Mesendoderm (in vitro differentiated cells): Measurements from ENCODE around the gene DCAF10.

Source experiments
- DNase-seq: peaks from one replicate; pipeline ENCODE4 v3.0.0; 2013
- H2AK5ac ChIP-seq: 2 replicates; pipeline ENCODE4 v1.6.1; 2013; ENCODE audit warnings: low read length, inconsistent platforms
- H2BK120ac ChIP-seq: 2 replicates; pipeline ENCODE4 v1.6.1; 2013; ENCODE audit warnings: low read depth, mild to moderate bottlenecking, low read length, moderate library complexity, mixed read lengths
- H2BK15ac ChIP-seq: replicated peaks from 2 replicates; pipeline ENCODE4 v1.6.1; 2013; ENCODE audit warnings: low read depth, mild to moderate bottlenecking, moderate library complexity
- H2BK5ac ChIP-seq: 2 replicates; pipeline ENCODE4 v1.6.1; 2013; ENCODE audit warnings: low read length, inconsistent platforms
- H3K18ac ChIP-seq: 2 replicates; pipeline ENCODE4 v1.6.1; 2013; ENCODE audit warnings: mild to moderate bottlenecking, low read length, mixed read lengths
- H3K23ac ChIP-seq: one replicate; pipeline ENCODE4 v1.6.1; 2013; ENCODE audit warnings: low read length
- H3K27ac ChIP-seq: 2 replicates; pipeline ENCODE4 v1.5.1; 2013; ENCODE audit warnings: low read depth, mild to moderate bottlenecking, inconsistent platforms, low read length, moderate library complexity
- H3K27me3 ChIP-seq: 2 replicates; pipeline ENCODE4 v1.6.1; 2013; ENCODE audit warnings: low read length, control low read depth, mild to moderate bottlenecking, inconsistent platforms; ENCODE audit not compliant: insufficient read depth, poor library complexity
- H3K36me3 ChIP-seq: 2 replicates; pipeline ENCODE4 v1.6.1; 2013; ENCODE audit warnings: low read length, inconsistent platforms; ENCODE audit not compliant: control insufficient read depth, insufficient read depth
- H3K4ac ChIP-seq: one replicate; pipeline ENCODE4 v1.6.1; 2013; ENCODE audit warnings: low read depth, mild to moderate bottlenecking, low read length, moderate library complexity
- H3K4me1 ChIP-seq: 2 replicates; pipeline ENCODE4 v1.6.1; 2013; ENCODE audit warnings: low read depth, low read length, inconsistent platforms; ENCODE audit not compliant: control insufficient read depth
- H3K4me2 ChIP-seq: 2 replicates; pipeline ENCODE4 v1.6.1; 2013; ENCODE audit warnings: low read length
- H3K4me3 ChIP-seq: 2 replicates; pipeline ENCODE4 v1.5.1; 2013; ENCODE audit warnings: mild to moderate bottlenecking, low read length
- H3K56ac ChIP-seq: one replicate; pipeline ENCODE4 v1.6.1; 2013; ENCODE audit warnings: low read length
- H3K79me1 ChIP-seq: 2 replicates; pipeline ENCODE4 v1.6.1; 2013; ENCODE audit warnings: low read length, inconsistent platforms
- H3K79me2 ChIP-seq: 2 replicates; pipeline ENCODE4 v1.6.1; 2013; ENCODE audit warnings: mild to moderate bottlenecking, low read length; ENCODE audit not compliant: control insufficient read depth, insufficient read depth
- H3K9ac ChIP-seq: 2 replicates; pipeline ENCODE4 v1.6.1; 2013; ENCODE audit warnings: low read length, inconsistent platforms
- H4K5ac ChIP-seq: one replicate; pipeline ENCODE4 v1.6.1; 2013; ENCODE audit warnings: low read length
- H4K8ac ChIP-seq: one replicate; pipeline ENCODE4 v1.6.1; 2013; ENCODE audit warnings: low read depth, mild to moderate bottlenecking, control low read depth, low read length, moderate library complexity
- WGBS: extraction: QIAGEN DNeasy Blood & Tissue Kit; methylation state at CpG from one replicate; pipeline ENCODE4 v1.1.7; 2013; ENCODE audit warnings: low lambda C conversion rate, missing lambda C conversion rate; ENCODE audit not compliant: insufficient coverage; ENCODE audit errors: extremely low coverage; 5-methylcytosine and 5-hydroxymethylcytosine counted together

DCAF10 gene

GRCh38 chr9:37913480-37914153, 113.0 kb downstream of the DCAF10 start:
- Histone ChIP-seq H3K27ac (no peak overlapping the region), H2BK15ac (no peak overlapping the region), H3K4ac (no peak overlapping the region), H3K4me1 (no peaks in the 10 kb centered on the region), H3K56ac (no peak overlapping the region), H3K36me3 (peaks cover 3% of the 10 kb centered on the region), H3K18ac (no peak overlapping the region), H4K5ac (no peak overlapping the region), H3K27me3 (no peaks in the 10 kb centered on the region), H2BK120ac (no peak overlapping the region), H3K79me1 (no peaks in the 10 kb centered on the region), H3K79me2 (no peaks in the 10 kb centered on the region), H3K23ac (no peak overlapping the region), H3K4me2 (no peak overlapping the region), H2AK5ac (no peak overlapping the region), H4K8ac (no peak overlapping the region), H3K9ac (no peak overlapping the region), H3K4me3 (no peak overlapping the region), H2BK5ac (no peak overlapping the region)
- peak; percentile 95 for DNase-seq
- WGBS = no CpG with 5 or more reads among the region's 11 CpGs

- no CpG with 5 or more reads among the region's 8 CpGs for WGBS
- no peak overlapping the region for H4K5ac ChIP-seq
- H3K27me3 ChIP-seq = no peaks in the 10 kb centered on the region
- H3K4me2 ChIP-seq = no peak overlapping the region
- H3K4me1 ChIP-seq = no peaks in the 10 kb centered on the region
- DNase-seq = no peak
- no peak overlapping the region for H3K27ac ChIP-seq
- no peak overlapping the region for H3K18ac ChIP-seq
- H3K56ac ChIP-seq = no peak overlapping the region
- no peak overlapping the region for H3K9ac ChIP-seq
- no peak overlapping the region for H2AK5ac ChIP-seq
- H3K4me3 ChIP-seq = no peak overlapping the region
- H3K79me1 ChIP-seq = no peaks in the 10 kb centered on the region
- peaks cover 3% of the 10 kb centered on the region for H3K36me3 ChIP-seq
- H3K23ac ChIP-seq = no peak overlapping the region
- H2BK120ac ChIP-seq = no peak overlapping the region
- H2BK5ac ChIP-seq = no peak overlapping the region
- H2BK15ac ChIP-seq = no peak overlapping the region
- no peak overlapping the region for H4K8ac ChIP-seq
- no peaks in the 10 kb centered on the region for H3K79me2 ChIP-seq
- H3K4ac ChIP-seq = no peak overlapping the region
Observed at GRCh38 chr9:37914154-37914551, 113.6 kb downstream of the DCAF10 start.

- no CpG with 5 or more reads among the region's 11 CpGs for WGBS
- H3K4ac ChIP-seq = no peak overlapping the region
Observed at GRCh38 chr9:37914701-37915358, 114.2 kb downstream of the DCAF10 start.

GRCh38 chr9:37915911-37916470, 115.4 kb downstream of the DCAF10 start:
- Histone ChIP-seq H3K56ac (no peak overlapping the region), H3K36me3 (peaks cover 3% of the 10 kb centered on the region), H3K79me1 (no peaks in the 10 kb centered on the region), H3K9ac (no peak overlapping the region), H3K27me3 (no peaks in the 10 kb centered on the region), H3K23ac (no peak overlapping the region), H4K8ac (no peak overlapping the region), H2BK15ac (no peak overlapping the region), H2BK120ac (no peak overlapping the region), H3K79me2 (no peaks in the 10 kb centered on the region), H3K18ac (no peak overlapping the region), H3K4me2 (no peak overlapping the region), H3K4me1 (no peaks in the 10 kb centered on the region), H3K4ac (no peak overlapping the region), H2AK5ac (no peak overlapping the region), H3K27ac (no peak overlapping the region), H4K5ac (no peak overlapping the region), H2BK5ac (no peak overlapping the region), H3K4me3 (no peak overlapping the region)
- WGBS = no CpG with 5 or more reads among the region's 14 CpGs
- DNase-seq = no peak

More at GRCh38 chr9:37914701-37915358, 114.2 kb downstream of the DCAF10 start:
- Histone ChIP-seq H2BK15ac (no peak overlapping the region), H3K18ac (no peak overlapping the region), H3K4me2 (no peak overlapping the region), H3K79me2 (no peaks in the 10 kb centered on the region), H3K27ac (no peak overlapping the region), H3K9ac (no peak overlapping the region), H3K4me3 (no peak overlapping the region), H3K23ac (no peak overlapping the region), H3K56ac (no peak overlapping the region), H3K27me3 (no peaks in the 10 kb centered on the region), H2BK5ac (no peak overlapping the region), H3K36me3 (peaks cover 3% of the 10 kb centered on the region), H2AK5ac (no peak overlapping the region), H4K5ac (no peak overlapping the region), H2BK120ac (no peak overlapping the region), H3K4me1 (no peaks in the 10 kb centered on the region), H4K8ac (no peak overlapping the region), H3K79me1 (no peaks in the 10 kb centered on the region)
- DNase-seq = no peak

GRCh38 chr9:37916471-37917312, 116.1 kb downstream of the DCAF10 start:
- H3K18ac ChIP-seq = no peak overlapping the region
- WGBS = no CpG with 5 or more reads among the region's 18 CpGs
- H3K4ac ChIP-seq = no peak overlapping the region
- H3K4me3 ChIP-seq = no peak overlapping the region
- H3K27ac ChIP-seq = no peak overlapping the region
- peaks cover 1% of the 10 kb centered on the region for H3K79me1 ChIP-seq
- no peak overlapping the region for H4K8ac ChIP-seq
- H3K23ac ChIP-seq = no peak overlapping the region
- no peak overlapping the region for H3K4me2 ChIP-seq
- H3K36me3 ChIP-seq = peaks cover 3% of the 10 kb centered on the region
- no peak overlapping the region for H2BK5ac ChIP-seq
- no peak overlapping the region for H3K56ac ChIP-seq
- no peak overlapping the region for H2BK15ac ChIP-seq
- H4K5ac ChIP-seq = no peak overlapping the region
- H3K9ac ChIP-seq = no peak overlapping the region
- no peak for DNase-seq
- H3K79me2 ChIP-seq = no peaks in the 10 kb centered on the region
- H3K27me3 ChIP-seq = no peaks in the 10 kb centered on the region
- H2BK120ac ChIP-seq = no peak overlapping the region
- H3K4me1 ChIP-seq = no peaks in the 10 kb centered on the region
- no peak overlapping the region for H2AK5ac ChIP-seq
